MM.1S (cell line): Measurements from ENCODE around the gene CCDC172.

Experiments
- CTCF ChIP-seq: fragments of 300-600 bp; sonication (generic); IDR thresholded peaks from 2 replicates; pipeline ENCODE4 v1.5.1; 2016; ENCODE audit warnings: antibody characterized with exemption, low read length, mixed read lengths
- EZH2 ChIP-seq: fragments of 300-600 bp; sonication (generic); optimal IDR thresholded peaks from 2 replicates; pipeline ENCODE3; 2017; ENCODE audit warnings: low read depth, mild to moderate bottlenecking, antibody characterized with exemption, low read length, mixed read lengths

- TF ChIP-seq CTCF (no peak), EZH2 (no peak)
Measured at GRCh38 chr10:116402858-116403257, 78.6 kb downstream of the CCDC172 start.
